Measurements from ENCODE around the gene LY6G5C.

LY6G5C gene

DNA sequence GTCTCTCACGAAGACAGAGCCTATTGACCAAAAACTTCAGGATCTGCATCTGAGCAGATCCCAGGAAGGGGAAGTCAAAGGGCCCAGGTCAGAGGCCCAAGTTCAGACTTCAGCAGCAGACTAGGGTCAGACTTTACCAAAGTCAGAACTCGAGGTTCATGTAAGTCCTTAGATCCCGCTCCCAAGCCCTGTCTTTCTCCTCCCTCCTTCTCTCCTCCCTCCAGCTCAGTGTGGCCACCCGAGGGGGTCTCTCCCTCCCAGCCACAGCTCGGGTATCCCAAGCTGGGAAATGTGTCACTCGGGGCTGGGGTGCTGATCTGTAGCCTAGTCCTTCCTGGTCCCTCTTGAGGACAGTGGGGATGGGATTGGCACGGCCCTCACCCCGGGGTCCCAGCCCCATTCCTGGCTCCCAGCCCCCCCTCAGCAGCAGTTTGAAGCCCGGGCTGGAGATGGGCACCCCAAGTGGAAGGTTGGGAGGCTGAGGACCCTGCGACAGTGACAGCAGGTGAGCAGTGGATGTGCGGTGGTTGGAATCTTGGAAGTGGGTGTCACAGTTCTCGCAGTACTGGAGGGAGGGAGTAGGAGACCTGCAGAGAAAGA is 18.6 kb downstream of the LY6G5C start:
- FAIRE-seq, result no peak

DNA sequence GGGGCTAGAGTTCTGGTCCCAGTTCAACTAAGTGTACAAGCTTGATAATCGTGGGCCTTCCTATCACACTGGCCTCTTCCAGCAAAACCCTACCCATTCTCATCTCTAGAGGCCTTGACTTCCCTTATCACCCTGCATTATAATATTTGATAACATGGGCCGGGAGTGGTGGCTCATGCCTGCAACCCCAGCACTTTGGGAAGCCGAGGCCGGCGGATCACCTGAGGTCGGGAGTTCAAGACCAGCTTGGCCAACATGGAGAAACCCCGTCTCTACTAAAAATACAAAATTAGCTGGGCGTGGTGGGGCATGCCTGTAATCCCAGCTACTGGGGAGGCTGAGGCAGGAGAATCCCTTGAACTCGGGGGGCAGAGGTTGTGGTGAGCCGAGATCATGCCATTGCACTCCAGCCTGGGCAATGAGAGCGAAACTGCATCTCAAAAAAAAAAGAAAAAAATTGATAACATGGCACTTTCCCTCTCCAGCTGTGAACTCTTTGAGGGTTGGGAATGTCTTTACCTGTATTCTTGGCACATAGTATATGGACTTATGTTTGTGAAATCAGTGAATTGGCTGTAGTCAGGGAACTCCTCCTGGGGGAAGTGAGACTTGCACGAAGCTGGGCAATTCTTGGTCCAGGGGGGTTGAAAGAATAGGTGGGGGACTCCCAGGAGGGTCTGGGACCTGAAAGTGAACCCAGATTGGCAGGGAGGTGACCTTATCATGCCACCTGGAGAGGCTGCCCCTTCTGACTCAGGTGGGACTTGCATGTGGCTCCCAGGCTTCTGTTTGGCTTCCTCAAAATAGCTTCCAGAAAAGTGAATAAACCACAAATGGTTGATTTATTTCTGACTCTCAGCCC is 19.4 kb downstream of the LY6G5C start:
- no peak for FAIRE-seq

DNA sequence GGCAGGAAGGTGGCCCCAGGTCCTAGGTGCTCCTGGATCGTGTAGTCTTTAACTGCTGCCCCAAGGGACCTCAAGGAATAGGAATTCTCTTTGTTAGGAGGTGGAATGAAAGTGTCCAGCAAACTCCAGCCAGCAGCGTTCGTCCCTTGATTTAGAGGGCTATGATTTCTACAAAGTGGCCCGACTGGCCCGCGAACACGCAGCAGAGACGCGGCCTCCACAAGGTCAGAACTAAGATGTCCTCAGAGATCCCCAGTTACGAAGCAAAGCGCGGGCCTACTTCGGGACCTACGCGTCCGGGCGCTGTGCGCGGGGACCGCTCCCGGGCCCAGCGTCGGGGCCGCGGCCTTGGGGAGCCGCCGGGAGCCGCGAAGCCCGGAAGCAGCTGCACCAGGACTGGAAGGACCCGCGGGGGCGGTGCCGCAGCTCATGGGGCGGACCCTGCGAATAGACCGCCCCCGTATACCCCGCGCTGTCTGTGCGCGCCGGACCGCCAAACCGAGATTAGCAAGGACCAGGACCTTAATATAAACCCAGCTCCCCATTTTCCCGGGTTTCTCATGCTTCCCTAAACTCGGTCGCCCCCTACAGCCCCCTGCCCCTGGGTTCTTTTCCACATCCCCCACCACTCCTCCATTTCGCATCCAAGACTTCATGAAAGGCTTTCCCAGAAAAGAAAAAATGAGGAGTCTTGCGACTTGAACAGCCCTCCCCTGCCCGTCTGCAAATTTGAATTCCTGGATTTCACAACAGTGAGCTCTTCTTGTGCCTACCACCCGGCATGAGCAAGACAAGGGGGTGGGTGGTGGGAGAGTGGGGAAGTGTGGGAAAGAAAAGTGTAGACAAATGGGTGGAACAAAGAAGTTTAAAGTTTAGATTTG is 20.2 kb downstream of the LY6G5C start, which contains the start of gene C6orf47:
TSS of gene C6orf47 (minus strand) at position 398 of the 881 bp plus-strand sequence. CDS start 831 bp downstream, outside the sequence.
- no peak for FAIRE-seq

DNA sequence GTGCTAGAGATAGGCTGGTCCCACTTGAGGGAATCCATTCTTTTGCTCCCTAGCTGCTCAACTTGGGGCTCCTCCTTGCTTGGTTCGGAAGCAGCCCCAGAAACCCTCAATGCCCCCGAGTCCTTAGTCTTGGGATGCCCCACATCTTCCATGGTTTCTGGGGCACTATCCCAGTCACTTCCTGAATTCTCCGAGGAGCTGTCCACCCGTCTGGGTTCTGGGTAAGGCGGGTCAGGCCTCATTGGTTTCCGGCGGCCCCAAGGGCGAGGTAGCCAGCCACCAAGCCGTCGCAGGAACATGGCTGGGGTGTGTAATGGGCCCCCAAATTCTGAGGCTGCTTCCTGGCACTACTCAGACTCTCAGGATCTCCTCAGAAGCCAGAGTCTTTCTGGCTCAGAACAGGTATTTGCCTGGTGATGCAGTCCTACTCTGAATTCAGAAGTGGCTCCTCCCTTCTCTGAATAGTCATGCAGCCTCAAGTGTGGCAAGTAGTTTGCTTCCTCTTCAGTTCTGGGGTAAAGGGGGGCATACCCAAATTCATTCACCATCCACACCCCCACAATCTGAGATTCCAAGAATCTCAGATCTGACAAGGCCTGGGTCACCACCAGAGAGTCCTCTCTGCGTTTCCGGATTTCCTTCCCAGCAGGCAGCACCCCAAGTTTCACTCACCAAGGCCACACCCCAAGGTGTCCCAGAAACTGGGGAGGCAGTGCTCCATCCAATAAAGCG is 21.1 kb downstream of the LY6G5C start:
- FAIRE-seq, result no peak

DNA sequence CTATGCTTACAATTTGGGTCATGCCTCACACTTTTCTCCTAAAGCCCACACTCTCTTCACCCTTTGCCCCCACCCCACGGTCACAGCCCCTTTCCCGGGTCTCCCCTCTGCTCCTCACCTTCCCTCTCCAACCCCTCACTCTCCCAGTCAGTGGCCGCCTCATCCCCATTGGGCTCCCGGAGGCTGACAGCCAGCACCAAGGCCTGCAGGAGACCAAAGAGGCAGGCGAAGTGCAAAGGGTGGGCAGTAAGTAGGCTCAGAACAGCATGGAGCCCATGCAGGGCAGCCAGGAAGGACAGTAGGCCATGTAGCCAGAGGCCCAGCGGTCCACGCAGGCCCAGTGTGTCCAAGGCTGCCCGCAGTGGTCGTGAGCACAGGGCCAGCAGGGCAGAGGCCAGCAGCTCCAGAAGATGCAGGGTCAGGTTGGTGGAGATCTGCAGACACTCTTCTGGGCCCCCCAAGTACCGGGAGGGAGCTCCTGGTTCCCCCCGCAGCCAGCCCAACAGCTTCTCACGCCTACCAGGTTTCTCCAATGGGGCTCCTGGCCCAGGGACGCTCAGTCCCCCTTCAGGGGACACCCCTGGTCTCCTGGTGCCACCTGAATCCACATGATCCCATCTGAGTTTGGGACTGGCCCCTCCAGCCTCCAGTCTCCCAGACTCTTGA is 21.8 kb downstream of the LY6G5C start:
- no peak for FAIRE-seq

DNA sequence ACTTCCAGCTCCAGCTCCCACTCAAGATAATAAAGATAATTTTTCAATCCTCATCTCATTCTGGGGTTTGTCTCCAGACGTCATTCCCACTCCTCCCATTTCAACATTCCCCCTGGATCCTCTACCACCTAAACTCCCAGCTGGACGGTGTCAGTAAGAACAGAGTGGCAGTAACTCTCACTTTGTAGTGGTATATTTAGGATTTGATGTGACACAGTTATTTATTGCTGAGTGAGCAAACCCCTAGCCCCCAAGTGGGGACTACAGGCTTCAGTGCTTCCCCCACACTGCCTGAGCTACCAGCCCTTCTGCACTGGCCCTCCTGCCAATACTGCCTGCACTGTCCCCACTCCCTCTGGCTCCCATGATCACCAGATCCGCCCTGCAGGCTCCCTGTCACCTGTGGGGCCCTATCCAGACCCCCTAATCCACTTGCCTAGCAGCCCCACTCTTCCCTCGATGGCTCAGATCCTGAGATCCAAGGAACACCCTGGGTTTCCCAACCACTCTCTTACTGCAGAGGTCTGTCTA is 22.6 kb downstream of the LY6G5C start:
- no peak for FAIRE-seq

DNA sequence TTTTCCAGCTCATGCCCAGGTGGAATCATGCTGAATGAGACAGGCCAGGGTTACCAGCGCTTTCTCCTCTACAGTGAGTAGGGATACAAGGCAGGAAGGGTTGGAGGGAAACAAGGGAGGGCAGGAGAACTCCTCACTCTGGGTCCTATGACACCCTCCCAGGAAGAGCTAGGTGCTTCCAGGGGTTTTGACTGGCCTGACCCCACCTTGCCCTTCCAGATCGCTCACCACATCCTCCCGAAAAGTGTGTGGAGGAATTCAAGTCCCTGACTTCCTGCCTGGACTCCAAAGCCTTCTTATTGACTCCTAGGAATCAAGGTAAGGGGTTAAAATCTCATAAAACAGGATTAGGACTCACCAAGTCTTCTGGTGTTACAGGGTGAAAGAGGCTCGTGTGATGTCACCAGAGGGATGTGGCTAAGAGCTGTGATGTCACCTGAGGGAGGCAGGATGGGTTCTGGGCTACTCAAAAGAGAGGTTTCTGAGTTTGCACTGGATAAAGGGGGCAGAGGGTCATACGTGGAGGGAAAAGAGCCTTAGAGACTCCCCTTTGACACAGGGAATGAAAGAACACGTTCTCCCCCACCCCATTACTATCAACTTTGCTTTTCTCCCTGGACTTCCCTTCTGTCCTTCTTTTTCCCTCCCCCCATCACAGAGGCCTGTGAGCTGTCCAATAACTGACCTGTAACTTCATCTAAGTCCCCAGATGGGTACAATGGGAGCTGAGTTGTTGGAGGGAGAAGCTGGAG is 23.3 kb downstream of the LY6G5C start:
- no peak for FAIRE-seq

DNA sequence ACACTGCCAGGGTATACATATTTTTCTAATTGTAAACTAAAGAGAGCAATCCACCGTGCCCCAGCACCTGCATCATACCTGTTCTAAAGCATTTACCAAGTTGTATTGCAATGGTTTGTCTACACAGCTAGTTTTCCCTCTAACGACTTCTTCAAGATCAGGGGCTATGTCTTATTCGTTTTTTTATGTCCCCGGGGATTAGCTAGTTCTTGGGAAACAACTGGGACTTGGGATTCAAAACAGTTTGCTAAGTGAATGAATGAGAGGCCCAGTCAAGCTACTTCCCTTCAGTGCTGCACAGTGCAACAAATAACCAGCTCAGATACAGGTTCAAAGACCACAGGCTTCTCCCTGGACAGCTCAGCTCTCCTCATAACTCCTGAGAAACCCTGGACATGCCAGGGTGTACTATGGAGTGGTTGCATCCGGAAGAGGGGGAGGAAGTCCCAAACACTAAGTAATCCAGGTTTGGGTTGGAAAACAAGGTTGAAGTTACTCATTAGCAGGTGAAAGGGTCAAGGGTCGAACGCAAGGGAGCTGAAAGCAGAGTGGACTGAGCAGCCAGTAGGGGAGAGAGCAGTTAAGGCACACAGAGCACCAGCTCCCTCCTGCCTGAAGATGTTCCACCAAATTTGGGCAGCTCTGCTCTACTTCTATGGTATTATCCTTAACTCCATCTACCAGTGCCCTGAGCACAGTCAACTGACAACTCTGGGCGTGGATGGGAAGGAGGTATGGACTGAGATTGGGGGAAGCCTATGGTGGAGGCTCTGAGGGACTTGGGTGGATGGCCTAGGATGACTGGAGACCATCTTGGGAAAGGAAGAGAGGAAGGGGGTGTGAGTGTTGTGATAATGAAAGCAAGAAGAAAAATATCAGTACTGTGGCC is 25.3 kb downstream of the LY6G5C start, which contains the start of gene APOM:
TSS of gene APOM (plus strand) at position 546 of the 889 bp plus-strand sequence. CDS start at position 619, 73 bp downstream.
- FAIRE-seq, result no peak

DNA sequence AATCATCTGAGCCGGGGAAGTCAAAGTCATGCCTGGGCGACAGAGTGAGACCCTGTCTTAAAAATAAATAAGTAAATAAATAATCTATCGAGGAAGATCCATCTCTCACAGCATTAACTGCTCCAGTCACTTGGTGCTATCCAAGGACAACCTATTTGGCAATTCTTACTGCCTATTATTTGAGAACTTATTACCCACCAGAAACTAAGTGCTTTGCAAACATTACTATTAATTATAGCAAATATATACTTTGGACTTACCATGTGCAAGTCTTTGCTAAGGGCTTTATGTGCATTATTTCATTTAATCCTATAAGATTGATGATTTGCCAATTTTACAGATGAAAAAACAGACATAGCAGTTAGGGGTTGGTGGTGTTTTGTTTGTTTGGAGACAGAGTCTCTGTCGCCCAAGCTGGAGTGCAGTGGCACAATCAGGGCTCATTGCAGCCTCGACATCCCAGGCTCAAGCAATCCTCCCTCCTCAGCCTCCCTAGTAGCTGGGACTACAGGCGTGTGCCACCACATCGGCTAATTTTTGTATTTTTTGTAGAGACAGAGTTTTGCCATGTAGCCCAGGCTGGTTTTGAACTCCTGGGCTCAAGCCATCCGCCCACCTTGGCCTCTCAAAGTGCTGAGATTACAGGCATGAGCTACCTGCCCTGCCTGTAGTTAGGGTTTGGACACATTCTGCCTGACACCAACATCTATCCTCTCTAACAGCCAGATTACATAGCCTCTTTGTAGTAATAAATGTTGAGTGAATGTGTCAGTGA is 26.1 kb downstream of the LY6G5C start:
- no peak for FAIRE-seq

DNA sequence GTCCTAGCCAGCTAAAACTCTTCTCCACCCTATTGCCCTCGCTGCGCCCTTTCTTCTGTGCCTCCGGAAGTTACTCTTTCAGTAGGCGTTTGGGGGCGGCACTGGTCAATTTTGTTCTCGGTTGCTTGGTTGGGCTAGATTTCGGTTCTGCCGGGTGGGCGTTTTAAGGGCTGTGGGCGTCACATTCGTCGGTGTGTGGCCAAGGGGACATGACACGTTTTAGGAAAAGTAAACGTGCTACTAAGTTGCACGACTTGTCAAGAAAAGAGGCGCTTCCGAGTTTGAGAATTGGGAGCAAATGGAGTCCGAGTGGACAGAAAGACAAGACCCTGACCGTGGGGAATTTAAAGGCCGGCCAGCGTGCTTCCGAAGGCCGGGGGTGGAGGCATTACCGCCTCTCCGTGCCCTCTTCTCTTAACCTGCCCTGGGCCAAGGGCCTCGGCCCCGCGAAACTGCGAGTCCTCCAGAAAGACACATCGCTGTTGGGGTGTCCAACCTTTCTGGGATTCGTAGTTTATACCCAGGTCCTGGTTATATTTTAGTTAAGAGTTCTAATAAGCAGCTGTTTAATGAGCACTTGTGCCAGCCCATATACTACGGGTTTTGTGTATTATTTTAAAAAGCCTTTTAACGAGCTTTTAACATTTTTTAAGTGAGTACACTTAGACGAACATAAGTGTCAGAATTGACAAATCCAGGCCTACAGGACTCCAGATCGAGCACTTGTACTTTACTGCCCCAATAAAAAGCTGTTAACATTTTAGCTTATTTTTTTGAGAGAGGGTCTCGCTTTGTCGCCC is 27.7 kb downstream of the LY6G5C start:
- FAIRE-seq, result no peak

DNA sequence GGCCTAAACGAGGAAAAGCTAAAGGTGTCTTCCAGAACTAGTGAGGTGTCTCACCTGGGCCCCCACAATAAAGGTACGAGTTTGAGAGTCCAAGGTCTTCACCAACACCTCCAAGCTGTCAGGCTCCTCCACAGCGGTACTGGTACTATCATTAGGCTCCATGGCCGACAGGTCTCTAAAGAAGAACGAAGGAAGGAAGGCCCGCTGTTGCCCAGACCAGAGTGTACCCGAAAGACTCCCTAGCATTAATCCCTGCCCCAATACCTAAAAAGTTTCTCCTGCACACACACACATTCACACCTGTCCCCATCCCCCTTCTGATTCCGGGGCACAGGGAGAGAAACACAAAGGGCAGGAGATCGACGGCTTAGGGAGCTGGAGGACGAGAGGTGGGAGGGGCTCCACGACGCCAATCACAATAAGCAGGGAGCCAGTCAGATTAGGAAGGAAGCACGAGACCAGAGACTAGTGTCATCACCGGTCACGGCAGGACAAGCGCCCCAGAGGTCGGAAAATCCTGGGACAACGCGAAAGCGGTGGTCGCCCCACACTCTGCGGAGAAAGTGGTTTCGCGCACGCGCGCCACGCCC is 29.2 kb downstream of the LY6G5C start:
- FAIRE-seq, result no peak

DNA sequence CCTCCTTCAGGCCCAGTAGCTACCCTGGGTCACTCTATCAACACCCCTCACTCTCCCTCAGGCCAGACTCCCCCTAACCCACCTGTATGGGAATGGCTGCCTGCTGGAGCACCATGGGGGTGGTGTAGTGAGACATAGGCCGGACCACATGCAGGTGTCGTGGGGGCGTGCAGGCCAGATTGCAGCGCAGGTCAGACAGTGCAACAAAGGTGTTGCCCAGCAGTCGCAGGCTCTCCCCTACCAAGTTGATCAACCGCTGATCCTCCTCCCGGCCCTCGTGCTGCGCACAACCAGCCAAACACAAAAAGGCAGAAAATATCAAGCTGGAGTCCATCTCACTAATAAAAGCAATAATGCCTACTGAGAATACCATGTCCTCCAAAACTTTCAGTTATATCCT is 35.5 kb downstream of the LY6G5C start:
- no peak for FAIRE-seq

DNA sequence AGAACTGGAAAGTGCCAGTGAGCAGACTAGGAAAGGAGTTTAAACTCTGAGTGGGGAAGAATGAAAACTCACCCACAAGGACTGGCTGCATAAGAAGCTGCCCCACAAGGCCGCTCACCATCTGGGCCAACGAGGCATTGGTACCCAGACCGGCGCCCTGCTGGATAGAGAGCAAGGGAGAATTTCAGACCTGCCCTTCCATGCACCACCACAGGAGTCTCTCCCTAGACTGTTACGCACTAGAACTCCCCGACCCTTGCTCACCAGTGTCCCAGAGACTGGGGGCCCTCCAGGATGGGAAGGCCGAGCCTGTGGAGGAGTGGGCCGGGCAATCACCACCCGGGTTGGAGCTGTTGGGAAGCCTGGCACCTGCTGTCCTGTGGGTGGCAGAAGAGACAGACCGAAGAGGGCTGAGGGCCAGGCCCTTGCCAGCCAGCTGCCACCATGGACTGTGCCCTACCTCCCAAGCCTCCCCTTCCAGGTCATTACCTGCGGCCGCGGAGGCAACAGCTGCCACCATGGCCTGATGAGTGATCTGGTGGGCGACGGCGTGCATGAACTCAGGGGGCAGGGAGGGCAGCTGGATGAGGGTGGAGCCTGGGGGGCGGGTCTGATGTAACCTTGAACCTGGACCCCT is 36.9 kb downstream of the LY6G5C start:
- FAIRE-seq, result no peak

DNA sequence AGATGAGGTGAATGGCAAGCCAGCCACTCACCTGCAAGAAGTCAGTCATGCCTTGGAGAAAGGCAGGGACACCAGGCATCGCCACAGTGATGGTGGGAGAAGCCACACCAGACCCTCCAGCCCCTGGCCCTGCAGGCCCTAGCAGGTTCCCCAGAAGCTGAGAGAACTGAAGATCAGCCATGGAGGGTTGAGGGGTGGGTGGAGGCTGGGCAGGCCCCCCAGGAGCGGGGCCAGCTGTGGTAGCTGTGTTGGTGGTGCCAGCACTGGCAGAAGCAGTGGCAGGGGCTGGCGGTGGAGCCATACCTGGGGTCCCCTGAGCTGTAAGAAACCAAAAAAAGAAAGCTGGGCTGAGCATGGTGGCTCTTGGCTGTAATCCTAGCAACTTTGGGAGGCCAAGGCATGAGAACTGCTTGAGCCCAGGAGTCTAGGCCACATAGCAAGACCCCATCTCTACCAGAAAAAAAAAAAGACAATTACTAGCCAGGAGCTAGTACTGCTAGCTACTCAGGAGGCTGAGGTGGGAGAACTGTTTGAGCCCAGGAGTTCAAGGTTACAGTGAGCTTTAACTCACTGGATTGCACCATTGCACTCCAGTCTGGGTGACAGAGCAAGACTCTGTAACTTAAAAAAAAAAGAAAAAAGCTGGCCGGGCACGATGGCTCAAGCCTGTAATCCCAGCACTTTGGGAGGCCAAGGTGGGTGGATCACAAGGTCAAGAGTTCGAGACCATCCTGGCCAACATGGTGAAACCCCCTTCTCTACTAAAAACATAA is 37.9 kb downstream of the LY6G5C start:
- no peak for FAIRE-seq

DNA sequence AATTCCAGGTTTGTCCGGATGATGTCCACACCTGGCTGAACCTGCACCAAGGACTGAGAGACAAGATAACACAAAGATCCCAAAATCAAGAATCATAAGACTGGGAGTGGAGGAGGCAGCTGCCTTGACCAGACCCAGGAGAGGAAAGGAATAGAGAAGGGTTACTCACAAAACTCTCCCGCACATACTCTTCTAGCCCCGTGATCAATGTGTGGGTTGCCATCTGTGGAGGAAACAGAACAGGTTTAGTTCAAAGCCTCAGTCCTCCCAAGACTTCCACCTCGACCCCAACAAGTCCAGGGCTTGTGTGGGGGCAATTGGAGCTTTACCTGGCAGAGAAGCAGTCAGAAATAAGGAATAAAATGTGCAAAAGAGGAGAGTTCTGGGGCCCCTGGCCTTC is 39.5 kb downstream of the LY6G5C start:
- no peak for FAIRE-seq

DNA sequence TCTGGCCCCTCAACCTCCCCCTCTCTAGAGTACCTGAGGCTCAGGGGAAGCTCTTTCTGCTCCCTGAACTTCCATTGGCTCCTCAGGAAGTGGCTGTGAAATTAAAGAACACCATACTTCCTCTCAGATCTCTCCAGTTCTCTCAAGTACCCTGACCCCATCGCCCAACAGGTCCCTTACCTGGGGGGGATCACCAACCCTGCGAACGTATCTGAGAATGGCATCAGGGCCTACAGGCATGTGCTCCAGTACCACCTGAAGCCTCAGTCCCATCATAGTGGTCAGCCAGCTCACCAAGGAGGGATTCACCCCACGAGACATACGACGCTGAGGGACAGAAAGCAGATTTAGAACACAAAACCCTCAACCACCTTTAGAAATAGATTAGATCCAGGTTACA is 40.3 kb downstream of the LY6G5C start:
- no peak for FAIRE-seq

Measured in endometrium (tissue), 2 donors.